Heart left ventricle (tissue), 13 donors: ENCODE results near the gene ARL17A.
"Not testable (repeated sequence)": the region's sequence is repeated elsewhere in the genome, so short reads cannot be mapped to it uniquely, and the experiment has no call there.

Experiments used
- CTCF ChIP-seq, 12 donors: fragments of 200-600 bp; sonication (generic) in 4 of 12; IDR thresholded peaks; one replicate each; pipeline versions ENCODE4 v1.5.0 to v1.8.0; 2018 to 2022; ENCODE audit warnings: antibody characterized with exemption in 12 of 12, mild to moderate bottlenecking in 5 of 12
- POLR2A ChIP-seq, 2 donors: fragments of 450-650 bp; IDR thresholded peaks; one replicate each; pipeline ENCODE4 v1.6.1; 2017; ENCODE audit warnings: antibody characterized with exemption in 2 of 2, mild to moderate bottlenecking in 2 of 2, moderate library complexity in 2 of 2
- donor health status: ischemic (EF 13 %, LVEDD 7.1; RV severe dilation, severe dysfunction).
- donor health status: DM: no; HTN: yes; CAD: no.
- donor health status: DM: no; HTN: no; CAD: no.
- donor health status: ischemic (EF 25% LVEDD 6.9; RV normal size, moderate dysfunction).
- donor health status: ischemic (EF 25% LVEDD 5.7; RV mildly dilated, moderate dysfunction).
- donor health status: ischemic (EF 35%, LVEDD 5.7; RV mildly dilated, moderate dysfunction).
- donor health status: nonischemic (EF 11% LVEDD 7.7; RV severe dilation, severe dysfunction).
- donor health status: DM: yes; HTN: yes; CAD: no.
- donor health status: PGD.
- donor health status: ischemic (EF 29% LVEDD 5.4; RV normal size, mild dysfunction).
- donor health status: nonischemic (EF 23%, LVEDD 6.1; RV moderate dilation, normal function).

- TF ChIP-seq CTCF, POLR2A (IDR thresholded peaks at IDR 0.05): not testable (repeated sequence)
Observed at GRCh38 chr17:46579083-46580075, at the start of gene ARL17A.
